NCI-H226 (cell line): ENCODE data around the gene DMD.

ENCODE experiments used
- DNase-seq: peaks from one replicate; pipeline ENCODE4 v3.0.0-alpha.2; 2015

Gene DMD

DNA sequence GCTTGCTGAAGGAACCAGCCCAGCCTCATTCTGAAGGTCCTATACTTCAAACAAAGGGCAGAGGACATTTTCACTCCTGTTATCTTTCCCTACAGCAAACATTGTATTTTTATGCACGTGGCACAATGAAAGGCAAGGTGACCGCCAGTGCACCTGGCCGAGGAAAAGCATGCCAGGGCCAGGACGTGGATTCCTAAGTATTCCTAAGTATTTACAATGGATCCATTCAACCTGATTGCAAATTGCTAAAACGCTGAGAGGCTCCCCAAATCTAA lies 2011.6 kb downstream of the DMD start:
- no peak for DNase-seq

DNA sequence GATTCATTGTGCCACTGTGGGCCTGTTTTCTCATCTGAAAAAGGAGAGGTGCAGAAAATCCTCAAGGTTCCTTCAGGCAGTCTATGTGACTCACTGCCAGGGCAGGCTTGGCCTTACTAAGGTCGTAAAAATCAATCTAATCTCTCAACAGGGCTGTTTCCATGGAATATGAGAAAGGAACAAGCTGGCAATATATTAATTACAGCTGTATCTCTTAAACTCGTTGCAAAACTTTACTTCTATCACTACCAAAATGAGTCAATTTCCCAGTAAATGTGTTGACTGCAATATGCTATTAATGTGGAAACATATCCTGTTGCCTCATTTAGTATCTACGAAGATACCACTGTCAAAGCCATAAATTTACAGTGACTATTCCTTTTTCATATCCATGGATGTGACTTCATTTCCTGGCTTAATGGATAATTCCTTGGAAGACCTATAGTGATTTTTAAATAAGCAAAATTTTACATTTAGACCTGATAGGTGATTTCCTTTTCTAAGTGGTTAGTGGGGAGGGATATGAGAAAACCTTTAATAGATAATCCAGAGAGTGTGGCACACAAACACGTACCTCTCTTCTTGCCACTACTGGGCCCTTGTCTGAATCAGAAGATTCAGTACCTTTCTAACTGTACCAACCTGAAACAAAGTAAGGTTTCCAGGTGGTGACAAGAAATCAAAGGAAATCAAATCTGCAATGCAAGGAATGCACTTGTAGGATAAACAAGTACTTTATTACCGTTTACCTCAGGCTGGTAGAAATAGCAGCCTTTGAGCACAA lies 2012.1 kb downstream of the DMD start:
- peak; percentile 18 for DNase-seq

DNA sequence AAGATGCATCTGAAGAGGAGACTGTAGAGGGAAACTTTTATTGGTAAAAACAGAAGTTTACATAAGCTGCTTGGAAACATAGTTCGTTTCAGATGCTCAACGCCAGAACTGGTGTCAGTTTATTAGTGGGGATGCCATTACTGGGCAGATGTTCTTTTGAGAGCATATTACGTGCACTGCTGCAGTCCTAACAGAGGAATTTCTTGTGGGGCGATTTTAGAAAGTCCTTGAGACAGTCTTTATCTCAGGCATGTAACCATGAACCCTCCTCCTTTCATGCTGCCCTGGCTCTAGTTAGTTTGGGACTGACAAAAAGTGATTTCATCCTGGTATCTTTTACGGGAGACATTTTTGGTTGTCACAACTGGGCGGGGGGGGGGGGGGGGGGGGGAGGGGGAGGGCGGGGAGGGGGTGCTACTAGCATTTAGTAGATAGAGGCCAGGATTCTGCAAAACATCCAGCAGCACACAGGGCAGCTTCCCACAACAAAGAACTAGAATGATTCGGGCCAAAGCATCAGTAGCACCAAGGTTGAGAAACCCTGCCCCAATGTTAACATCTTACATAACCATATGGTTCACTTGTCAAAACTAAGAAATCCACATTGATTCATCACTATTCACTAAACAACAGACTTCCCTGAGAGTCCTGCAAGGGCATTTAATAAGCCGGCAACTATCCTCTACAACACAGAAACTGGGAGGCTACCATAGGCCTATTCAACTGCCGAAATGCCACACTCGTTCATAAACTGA lies 2021.0 kb downstream of the DMD start:
- no peak for DNase-seq

DNA sequence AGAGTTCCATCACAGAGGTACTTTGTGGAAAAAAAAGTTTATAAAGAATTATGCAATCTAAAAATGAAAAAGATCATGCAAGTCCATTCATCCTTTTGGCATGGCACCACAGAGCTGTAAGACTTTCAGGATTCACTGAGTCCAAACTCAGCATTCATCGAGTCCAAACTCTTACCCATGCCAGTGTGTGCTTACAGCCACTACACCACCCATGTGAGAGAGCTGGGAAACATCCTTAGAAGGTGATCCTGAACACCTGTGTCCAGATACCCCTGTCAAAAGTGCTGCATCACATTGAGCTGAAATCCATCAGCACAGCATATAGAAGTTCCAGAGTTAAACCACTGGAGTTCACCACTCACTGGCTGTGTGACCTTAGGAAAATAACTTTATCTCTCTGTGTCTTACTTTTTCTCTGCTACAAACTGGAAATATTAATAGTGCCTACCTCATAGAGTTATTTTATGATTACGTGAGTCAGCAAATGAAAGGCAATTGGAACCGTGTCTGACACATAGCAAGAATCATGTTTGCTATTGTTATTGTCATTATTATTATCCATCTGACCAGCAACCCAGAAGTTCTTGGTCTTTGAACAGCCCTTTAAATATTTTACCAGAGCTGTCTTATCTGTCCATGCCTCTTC lies 2024.5 kb downstream of the DMD start:
- DNase-seq = no peak

DNA sequence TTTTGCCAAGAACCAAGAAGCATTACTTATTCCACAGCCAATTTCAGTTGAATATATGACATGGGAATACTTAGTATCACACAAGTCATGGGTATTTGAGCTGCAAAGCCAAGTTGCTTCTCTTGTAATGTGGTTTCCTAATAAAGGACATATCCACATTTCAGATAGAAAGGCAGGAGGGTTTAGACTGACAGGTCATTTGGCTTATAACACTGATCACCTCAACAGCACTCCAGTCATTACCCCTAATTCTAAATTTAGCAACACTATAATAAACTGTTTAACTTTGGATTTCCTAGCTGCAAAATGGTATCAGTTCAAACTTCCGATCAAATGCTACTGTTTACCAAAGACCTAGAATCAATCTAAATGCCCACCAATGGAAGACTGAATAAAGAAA lies 2025.5 kb downstream of the DMD start:
- no peak for DNase-seq

DNA sequence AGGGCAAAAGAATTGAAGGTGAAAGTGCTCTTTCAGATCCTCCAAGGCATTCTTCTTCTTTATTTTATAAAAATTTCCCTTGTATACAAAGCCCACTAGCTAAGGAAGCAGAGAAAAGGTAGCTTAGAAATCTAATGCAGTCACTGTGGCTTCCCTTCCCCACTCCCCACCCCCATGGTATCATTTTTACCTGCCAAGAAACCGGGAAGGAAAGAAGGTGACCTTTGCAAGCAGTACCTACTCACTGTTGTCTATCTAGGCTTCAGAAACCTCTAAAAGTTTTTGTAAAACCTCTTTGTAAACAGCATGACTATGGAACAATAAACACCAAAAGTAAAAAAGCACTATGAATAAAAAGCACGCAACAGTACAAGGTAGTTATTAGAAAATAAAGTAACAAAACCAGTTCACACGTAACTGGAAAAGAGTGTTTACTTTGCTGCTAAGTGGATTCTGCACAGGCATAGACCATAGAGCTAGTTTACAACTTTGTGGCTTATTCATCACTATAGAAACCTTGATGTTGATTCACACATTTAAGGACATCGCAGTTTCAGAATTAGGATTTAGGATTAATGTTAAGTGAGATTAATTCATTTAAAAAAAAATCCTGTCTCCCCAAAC lies 2029.9 kb downstream of the DMD start:
- no peak for DNase-seq

DNA sequence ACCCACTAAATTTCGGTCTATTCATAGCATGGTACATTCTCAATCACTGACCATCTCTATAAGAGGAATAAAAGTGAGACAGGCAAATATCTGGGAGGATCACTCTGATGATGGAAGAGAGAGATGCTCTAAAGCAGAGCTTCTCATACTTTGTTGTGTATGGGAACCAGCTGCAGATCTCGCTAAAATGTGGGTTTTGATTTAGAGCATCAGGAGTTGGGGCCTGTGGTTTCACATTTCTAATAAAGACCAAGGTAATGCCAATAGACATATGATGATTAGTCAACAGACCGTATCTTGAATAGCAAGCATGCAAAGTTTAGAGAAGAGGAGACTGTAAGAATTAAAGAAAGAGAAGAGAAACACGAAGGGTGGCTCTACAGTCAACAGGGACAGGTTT lies 2032.1 kb downstream of the DMD start:
- no peak for DNase-seq

DNA sequence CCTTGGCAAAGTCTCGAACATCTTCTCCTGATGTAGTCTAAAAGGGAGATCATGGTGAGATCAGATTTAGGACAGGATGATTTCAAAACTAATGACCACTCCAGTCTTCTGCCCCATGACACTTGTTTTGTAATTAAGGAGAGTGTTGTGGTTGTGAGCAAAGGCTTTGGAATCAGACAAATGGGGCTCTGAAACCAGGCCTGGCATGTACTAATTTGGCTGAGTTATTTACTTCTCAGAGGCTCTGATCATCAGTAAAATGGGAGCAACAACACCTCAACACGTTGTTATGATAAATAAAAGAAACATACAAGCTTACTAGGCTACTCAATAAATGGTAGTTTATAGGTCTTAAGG lies 2032.6 kb downstream of the DMD start:
- no peak for DNase-seq

DNA sequence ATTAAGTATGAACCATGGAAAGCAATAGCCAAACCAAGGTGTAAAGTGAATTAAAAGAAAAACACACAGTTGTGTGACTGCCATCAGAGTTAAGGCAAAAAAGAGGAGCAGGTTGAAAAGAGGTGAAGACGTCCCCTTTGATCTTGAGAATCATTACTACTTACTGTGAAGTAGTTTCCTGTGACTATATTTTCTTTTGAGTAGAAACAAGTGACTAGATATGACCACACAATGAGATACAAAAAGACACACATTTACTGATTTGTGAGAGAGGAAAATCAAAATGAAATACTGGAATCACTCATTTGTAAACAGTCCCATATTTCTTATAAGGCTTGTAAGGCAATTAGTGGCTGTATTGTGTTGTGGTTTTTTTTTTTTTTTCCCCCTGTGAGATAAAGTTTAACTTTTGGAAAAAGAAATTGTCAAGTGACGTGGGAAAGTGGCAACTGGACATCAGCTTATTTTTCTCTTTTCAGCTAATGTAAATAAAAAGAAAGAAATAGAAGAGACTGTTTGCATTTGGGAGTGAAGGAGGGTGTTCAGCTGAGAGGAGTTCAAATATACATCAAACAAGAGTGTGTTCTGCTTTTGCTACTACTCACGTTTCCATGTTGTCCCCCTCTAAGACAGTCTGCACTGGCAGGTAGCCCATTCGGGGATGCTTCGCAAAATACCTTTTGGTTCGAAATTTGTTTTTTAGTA lies 2033.1 kb downstream of the DMD start:
- DNase-seq = no peak

DNA sequence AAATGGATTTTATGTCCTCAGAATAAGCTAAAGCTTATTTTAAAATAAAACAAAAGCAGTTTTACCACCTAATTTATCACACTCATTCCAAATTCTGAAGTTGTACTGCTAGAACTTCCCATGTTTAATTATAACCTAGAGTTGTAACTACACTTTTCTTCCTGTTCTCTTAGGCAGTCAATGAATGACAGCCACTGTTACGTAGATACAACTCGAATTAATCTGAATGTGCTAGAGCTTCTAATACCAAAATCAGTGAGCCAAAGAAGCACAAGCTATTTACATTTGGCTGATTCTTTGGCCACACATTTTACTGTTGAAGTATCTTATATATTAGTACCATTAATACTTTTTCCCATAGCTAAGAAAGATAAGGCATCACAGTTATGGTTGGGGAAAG lies 2040.6 kb downstream of the DMD start:
- no peak for DNase-seq

DNA sequence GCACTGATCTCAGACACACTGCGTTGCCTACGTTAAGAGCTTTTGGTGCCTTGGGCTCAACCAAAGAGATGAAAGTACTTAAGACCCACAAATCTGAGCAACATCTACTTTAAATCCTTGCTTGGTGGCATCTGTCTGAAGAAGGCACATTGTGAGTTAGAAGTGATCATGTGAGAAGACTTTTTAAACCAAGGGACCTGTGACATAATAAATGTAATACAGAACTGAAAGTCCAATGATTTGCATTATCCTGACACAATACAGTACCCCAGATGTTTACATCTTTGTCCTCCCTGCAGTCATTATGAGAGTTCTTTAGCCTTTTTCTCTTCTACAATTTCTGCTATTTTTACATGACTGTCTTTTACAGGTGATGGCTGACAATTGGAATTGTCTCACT lies 2042.8 kb downstream of the DMD start:
- no peak for DNase-seq

DNA sequence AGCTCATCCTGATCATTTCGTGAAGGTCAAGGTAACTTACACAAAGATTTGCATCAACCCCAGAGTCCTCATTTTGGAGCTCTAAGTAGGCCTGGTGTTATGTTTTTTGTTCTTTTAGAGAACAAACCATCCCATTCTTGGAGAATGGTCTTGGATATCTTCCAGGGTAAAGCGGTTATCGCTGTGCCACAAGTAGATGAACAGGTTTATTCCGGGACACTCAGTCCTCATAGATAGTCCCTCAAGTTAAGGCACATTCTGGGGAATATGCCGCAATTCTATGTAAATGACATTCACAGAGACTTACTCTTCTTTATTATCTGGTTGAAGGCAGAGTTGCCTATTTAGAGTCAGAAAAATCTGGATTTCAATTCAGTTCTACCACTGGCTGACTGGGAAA lies 2044.5 kb downstream of the DMD start:
- DNase-seq = no peak

DNA sequence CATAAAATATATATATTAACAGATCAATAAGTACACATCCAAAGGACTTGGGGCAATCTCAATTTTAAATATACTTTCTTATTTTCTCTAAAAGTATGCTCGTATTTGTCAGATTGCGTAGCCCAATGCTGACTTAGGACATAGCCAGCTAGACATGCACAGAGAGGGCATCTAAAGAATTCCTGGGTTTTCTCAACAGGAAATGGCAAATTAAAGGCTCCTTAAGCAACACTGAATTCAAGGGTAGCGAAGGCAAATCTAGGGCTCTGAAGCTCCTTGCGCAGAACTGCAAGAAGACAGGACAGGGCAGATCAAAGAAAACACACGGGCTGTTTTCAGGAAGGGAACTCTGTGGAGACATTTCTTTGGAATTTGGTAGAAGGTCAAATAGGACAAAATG lies 2044.9 kb downstream of the DMD start:
- DNase-seq = peak; percentile 44

DNA sequence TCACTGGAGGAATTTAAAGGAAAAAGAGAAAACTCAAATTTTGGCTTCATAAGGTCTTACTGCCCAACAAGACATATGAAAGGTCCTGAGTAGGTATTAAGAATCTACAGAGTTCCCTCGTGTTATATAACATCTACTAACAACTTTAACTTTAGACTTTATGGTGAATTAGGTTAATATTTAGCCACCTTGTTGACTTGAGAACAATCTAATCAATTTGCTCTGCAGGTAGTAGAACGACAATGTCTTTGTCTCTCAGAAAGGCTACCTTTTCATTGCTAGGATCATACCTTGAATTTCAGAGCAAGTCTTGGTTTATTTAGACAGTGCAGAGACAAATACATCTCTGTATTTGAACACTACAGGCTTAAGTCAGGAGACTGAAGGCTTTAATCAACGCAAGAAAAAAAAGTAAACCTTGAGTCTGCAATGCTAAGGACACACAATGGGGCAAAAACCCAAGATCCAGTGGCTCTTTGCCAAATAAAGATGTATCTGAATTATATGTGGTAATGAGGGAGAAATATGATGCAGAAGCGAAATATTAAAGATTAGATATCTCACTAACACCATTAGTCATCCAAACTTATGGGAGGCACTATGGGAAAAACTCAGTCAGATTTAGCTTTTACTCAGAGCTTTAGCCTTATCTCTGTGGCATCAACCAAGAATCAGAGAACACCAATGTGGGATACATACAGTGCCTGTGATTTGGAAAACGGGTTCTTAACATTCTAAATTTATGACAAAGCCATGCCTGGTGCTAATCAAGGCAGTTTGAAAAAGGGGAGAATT lies 2045.9 kb downstream of the DMD start:
- peak; percentile 79 for DNase-seq

DNA sequence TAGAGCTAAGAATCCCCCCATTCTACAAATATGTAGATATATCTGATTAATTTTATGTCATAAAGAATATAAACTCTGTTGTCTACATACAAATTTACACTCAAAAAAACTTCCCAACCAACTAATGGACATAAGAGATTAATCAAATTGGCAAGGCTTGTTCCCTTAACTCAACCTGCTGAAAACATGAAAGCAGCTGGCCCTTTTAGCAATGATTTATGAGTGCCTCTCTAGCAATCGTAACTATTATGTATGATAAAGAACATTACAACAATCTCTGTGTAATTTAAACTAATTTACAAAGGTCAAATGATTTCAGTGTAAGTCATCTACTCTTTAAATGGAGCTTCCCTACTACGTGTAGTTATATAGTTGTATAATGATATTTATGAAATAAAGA lies 2056.4 kb downstream of the DMD start:
- DNase-seq = no peak

DNA sequence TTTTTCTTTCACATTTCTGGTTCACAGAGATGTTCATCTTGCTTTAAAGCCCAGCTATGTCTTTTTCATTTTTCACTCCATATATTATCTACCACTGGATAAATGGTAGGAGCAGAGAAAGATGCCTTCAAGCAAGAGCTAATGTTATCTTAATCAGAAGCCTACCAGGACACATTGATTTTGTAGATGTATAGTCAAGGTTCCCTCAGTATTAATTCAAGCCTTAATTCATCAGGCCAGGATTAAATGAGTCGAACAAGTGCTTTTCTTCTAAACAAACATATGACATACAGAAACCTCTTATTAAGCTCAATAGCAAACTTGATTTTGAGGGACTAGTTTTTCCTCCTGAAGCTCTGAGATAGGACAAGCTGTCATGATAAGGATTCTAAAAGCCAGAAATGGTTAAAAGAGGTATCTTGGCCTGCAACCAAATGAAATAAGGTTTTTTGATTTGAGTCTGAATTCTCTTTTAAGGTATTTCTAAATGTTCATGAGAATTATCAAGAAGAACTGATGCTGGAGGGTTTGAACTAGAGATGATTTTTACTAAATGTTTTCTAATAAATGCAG lies 2057.8 kb downstream of the DMD start:
- no peak for DNase-seq

DNA sequence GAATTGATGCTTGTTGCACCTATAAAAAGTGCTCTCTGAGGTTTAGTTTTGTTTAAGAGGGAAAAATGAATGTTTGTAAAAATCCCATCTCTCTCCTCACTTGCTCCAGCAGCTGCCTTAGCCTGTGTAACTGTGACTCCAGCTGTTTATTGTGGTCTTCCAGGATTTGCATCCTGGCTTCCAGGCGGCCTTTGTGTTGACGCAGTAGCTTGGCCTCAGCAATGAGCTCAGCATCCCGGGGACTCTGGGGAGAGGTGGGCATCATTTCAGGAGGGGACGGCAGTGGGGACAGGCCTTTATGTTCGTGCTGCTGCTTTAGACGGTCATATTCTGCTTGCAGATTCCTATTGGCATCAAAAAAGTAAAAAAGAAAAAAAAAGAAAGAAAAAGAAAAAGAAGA lies 2064.2 kb downstream of the DMD start:
- no peak for DNase-seq

DNA sequence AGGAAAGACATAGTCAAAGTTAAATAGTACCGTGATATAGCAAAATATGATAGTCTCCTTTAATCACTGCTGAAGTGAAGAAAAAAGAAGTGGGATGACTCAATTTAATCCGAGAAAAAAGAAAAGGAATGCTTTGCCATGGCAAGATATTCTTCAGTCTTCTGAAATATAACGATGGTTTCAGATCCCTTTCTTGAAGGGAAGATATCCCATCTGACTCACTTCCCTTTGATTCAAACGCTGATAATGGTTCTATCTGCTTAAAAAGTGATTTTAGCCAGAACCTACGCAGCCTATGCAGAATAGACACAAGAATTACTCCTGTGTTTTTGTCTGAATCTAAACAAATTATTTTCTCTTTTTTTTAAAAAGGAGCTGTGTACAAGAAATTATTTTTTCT lies 2071.4 kb downstream of the DMD start:
- DNase-seq = no peak

DNA sequence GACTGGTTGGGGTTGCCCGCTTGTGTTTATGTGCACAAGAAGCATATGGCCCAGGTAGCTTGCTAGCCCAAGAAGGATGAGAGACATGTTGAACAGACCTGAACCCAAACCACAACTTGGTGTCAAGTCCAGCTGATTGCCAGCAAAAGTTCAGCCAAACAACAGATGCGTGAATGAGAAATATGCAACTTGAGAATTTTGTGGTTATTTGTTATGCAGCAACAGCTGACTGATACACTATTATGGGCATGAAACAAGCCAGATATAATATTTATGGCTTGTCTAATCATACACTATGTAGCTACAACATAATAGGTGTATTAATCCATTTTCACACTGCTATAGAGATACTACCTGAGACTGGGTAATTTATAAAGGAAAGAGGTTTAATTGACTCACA lies 2073.2 kb downstream of the DMD start:
- DNase-seq = no peak

DNA sequence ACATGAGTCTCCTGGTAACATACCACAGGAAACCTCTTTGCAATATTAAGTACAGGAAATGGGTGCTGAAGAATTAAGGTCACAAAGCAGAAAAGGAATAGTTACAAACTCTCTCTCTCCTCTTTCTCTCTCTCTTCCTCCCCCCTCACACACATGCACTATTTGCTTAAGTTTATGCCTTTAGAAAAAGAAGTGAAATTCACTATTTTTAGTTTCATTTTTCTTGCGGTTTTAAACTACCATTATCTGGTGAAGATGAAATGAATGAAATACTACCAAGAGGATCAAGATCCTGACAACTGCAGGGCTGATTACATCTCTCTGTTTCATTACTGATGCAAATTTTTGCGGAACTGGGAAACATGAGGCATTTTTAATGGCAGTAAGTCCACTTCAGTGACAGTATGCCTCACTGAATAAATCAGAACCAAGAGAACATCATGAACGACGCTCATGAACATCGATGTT lies 2075.2 kb downstream of the DMD start:
- DNase-seq = no peak

DNA sequence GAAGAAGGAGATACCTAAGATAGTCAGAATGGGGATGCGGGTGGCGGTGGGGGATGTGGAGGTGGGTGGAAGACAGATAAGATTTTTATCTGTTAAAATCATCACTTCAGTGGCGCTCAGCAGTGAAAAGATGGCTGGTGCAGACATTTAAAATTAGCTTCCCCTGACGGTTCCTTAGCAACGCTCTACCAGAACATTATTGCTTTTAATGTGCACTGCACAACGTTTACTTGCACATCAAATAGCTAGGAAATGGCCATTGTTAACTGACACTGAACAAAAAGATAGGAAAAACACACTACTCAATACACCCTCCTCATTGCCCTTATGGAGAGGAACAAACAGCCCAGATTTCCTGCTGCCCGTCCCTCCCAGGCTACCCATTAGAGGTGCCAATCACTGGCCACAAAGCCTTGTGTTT lies 2078.5 kb downstream of the DMD start:
- no peak for DNase-seq
